ENCODE measurements around the gene DNASE1L1. TPM values are rescaled to one million over a fixed set of nuclear protein-coding genes. Genes with fewer than 3 reads are reported as not detected.

The DNASE1L1 gene
- total and polyA plus RNA-seq, 2 experiments from 2014 or later = 22.6 to 36.1 TPM

- no peaks in the 10 kb centered on the region for H4K20me1 ChIP-seq (ENCODE audit: insufficient read depth, poor library complexity, severe bottlenecking)
- no peaks in the 10 kb centered on the region for H3K9me2 ChIP-seq (replicated peaks; ENCODE audit: insufficient read depth)
- TF ChIP-seq CTCF (IDR thresholded peaks at IDR 0.05; ENCODE audit: poor library complexity) (no peak), EZH2phosphoT487 (IDR thresholded peaks at IDR 0.05; ENCODE audit: low read depth, severe bottlenecking, unreplicated experiment) (no peak), EZH2 (IDR thresholded peaks at IDR 0.05; ENCODE audit: borderline replicate concordance) (no peak)
- DNase-seq (ENCODE audit: low spot score) = no peak
- H2AFZ ChIP-seq = no peak overlapping the region
- no peaks in the 10 kb centered on the region for H3K79me2 ChIP-seq
- no peaks in the 10 kb centered on the region for H3K27me3 ChIP-seq
- H3K36me3 ChIP-seq (replicated peaks; ENCODE audit: insufficient read depth, low read depth) = no peaks in the 10 kb centered on the region
- H3K27ac ChIP-seq = peak overlapping the region; percentile 88
- H3K4me3 ChIP-seq = no peak overlapping the region
- WGBS (ENCODE audit: low lambda C conversion rate, missing lambda C conversion rate) = 78% methylated on average over 10 of the region's 10 CpGs
- no peaks in the 10 kb centered on the region for H3K9me3 ChIP-seq (ENCODE audit: low read depth)
- no peaks in the 10 kb centered on the region for H3K4me1 ChIP-seq (ENCODE audit: insufficient read depth)
- H3K4me2 ChIP-seq = peak overlapping the region; percentile 75
Observed at GRCh38 chrX:154408659-154409221, 314 bp downstream of the DNASE1L1 start.

DNA sequence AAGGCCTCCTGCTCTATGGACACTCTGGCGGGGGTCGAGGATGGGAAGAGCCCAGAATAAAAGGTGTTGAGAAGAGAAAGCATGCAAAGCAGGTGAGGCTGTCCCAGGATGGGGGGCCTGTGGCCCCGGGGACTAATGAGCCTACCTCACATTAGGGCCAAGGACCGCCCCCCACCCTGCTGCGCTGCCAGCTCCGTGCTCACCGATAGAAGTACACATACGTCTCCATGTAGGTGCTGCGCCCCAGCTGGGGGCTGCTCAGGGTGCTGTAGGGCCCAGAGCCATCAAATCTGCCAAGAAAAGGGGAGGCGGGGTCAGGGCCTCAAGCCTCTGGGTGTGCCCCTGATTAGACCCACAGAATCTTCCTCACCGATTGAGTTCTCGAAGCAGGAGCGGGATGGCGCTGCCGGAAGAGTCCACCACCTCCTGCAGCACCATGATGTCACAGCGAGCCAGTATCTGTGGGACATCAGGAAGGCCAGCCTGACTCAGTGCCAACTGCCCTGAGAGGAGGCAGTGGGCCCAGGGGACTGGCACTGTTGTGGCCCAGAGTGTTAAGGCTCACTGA, 4.3 kb downstream of the DNASE1L1 start:
- no peak overlapping the region for H3K4me3 ChIP-seq
- H4K20me1 ChIP-seq (ENCODE audit: insufficient read depth, poor library complexity, severe bottlenecking) = peaks cover 15% of the 10 kb centered on the region
- no peak overlapping the region for H3K4me2 ChIP-seq
- H2AFZ ChIP-seq = no peak overlapping the region
- no peak for TF ChIP-seq CTCF (IDR thresholded peaks at IDR 0.05; ENCODE audit: poor library complexity)
- TF ChIP-seq EZH2phosphoT487 (IDR thresholded peaks at IDR 0.05; ENCODE audit: low read depth, severe bottlenecking, unreplicated experiment) = no peak
- no peak for TF ChIP-seq EZH2 (IDR thresholded peaks at IDR 0.05; ENCODE audit: borderline replicate concordance)
- H3K36me3 ChIP-seq (replicated peaks; ENCODE audit: insufficient read depth, low read depth) = no peaks in the 10 kb centered on the region
- H3K79me2 ChIP-seq = peaks cover 3% of the 10 kb centered on the region
- H3K27ac ChIP-seq = no peak overlapping the region
- no peaks in the 10 kb centered on the region for H3K9me3 ChIP-seq (ENCODE audit: low read depth)
- DNase-seq (ENCODE audit: low spot score) = no peak
- H3K9me2 ChIP-seq (replicated peaks; ENCODE audit: insufficient read depth) = no peaks in the 10 kb centered on the region
- peaks cover 4% of the 10 kb centered on the region for H3K4me1 ChIP-seq (ENCODE audit: insufficient read depth)
- H3K27me3 ChIP-seq = no peaks in the 10 kb centered on the region
- 97% methylated on average over 16 of the region's 16 CpGs for WGBS (ENCODE audit: low lambda C conversion rate, missing lambda C conversion rate)

GRCh38 chrX:154403858-154404257, 5.2 kb downstream of the DNASE1L1 start:
- WGBS (ENCODE audit: low lambda C conversion rate, missing lambda C conversion rate) = 66% methylated on average over 4 of the region's 4 CpGs
- no peak overlapping the region for H3K4me2 ChIP-seq
- H4K20me1 ChIP-seq (ENCODE audit: insufficient read depth, poor library complexity, severe bottlenecking) = peaks cover 23% of the 10 kb centered on the region
- TF ChIP-seq EZH2phosphoT487 (IDR thresholded peaks at IDR 0.05; ENCODE audit: low read depth, severe bottlenecking, unreplicated experiment) (no peak), EZH2 (IDR thresholded peaks at IDR 0.05; ENCODE audit: borderline replicate concordance) (no peak), CTCF (IDR thresholded peaks at IDR 0.05; ENCODE audit: poor library complexity) (no peak)
- no peaks in the 10 kb centered on the region for H3K9me3 ChIP-seq (ENCODE audit: low read depth)
- no peaks in the 10 kb centered on the region for H3K9me2 ChIP-seq (replicated peaks; ENCODE audit: insufficient read depth)
- H3K36me3 ChIP-seq (replicated peaks; ENCODE audit: insufficient read depth, low read depth) = peaks cover 3% of the 10 kb centered on the region
- H3K27ac ChIP-seq = no peak overlapping the region
- peaks cover 12% of the 10 kb centered on the region for H3K79me2 ChIP-seq
- no peak overlapping the region for H2AFZ ChIP-seq
- no peak for DNase-seq (ENCODE audit: low spot score)
- H3K27me3 ChIP-seq = no peaks in the 10 kb centered on the region
- H3K4me3 ChIP-seq = no peak overlapping the region
- peaks cover 4% of the 10 kb centered on the region for H3K4me1 ChIP-seq (ENCODE audit: insufficient read depth)
